NCI-H2081 treated with DMSO at 0.1 percent for 48 hours (cell line): Measurements from ENCODE around the gene RIN3.

Source experiments
- DNase-seq: peaks from one replicate; lab custom pipeline; 2025; lab: John Stamatoyannopoulos, UW

RIN3 gene

DNA sequence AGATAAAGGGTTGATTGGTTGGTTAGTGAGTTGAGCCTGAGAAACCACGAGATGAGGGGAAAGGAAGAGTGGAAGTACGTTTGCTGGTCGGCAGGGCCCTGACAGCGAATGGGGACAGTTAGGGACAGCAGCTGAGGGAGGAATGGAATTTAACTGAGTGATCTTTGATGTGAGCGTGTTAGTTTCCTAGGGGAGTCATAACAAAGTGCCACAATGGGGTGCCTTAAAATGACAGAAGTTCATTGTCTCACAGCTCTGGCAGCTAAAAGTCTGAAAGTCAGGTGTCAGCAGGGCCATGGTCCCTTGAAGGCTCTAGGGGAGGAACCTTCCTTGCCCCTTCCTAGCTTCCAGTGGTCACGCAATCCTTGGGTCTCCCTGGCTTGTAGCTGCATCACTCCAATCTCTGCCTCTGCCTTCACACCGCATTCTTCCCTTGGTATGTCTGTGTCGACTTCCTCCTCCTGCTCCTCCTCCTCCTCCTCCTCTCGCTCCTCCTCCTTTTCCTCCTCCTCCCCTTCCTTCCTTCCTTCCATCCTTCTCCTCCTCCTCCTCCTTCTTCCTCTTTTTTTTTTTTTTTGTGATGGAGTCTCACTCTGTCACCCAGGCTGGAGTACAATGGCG lies 26.0 kb upstream of the RIN3 start:
- no peak for DNase-seq

DNA sequence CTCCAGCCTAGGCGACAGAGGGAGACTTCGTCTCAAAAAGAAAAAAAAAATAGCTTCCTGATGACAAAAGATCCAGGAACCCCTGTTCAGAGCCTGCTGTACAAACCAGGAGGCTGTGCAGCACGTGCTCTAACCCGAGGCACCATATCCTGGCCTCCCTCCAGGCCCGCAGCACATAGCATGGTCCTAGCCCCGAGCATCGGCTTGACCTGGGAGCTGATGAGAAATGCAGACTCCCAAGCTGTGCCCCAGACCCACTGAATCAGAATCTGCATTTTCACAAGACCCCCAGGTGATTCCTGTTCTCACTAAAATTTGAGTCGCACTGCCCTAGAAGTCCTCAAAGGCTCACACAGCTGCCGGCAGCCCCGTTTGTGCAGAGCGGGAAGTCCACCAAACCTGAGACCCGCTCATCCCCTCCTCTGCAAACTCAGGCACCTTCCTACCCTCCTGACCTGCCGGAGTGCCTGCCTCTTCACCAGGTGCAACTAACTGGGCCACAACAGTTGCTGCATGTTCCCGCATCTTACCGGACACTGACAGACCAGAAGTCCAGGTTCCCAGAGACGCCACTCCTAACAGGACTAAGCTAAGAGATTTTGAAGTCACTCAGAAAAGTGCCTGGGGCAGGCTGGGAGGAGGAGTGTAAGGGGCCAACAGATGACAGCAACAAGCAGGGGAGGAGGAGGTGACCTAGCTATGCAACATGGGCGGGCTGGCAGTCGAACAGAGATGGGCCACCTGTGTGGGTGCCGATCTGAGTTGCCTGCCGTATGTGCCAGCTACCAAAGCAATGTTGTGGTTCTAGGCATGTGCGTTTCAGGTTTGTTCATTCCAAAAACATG lies 24.0 kb upstream of the RIN3 start:
- no peak for DNase-seq

DNA sequence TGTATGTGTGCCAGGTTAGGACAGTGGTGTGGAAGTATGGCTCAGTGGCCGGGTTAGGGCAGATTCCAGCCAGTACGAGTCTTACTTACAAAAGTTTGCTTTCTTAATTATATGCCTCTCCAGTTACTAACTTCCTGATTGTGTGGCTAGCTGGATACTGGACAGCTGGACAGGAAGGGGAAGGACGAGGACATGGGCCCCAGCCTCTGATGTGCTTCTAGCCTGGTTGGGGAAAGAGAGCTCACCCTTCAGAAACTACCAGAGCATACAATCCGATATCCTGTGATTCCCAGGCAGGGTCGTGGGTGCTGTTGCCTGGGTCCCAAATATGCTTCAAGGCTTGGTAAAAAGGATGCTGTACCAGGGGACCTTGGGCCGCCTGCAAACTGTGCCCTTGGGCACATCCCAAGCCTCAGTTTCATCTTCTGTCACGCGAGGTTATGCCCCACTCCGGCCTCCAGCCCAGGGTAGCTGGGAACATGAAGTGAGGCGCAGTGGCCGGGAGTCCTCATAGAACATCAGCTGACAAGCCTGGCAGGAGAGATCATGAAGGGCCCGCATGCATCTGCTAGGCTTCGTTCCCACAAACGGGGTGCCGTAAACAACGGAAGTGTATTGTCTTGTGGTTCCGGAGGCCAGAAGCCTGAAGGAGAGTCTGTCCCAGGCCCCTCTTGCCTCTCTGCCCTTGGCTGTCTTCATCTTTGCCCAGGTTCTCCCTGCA lies 23.2 kb upstream of the RIN3 start:
- no peak for DNase-seq

DNA sequence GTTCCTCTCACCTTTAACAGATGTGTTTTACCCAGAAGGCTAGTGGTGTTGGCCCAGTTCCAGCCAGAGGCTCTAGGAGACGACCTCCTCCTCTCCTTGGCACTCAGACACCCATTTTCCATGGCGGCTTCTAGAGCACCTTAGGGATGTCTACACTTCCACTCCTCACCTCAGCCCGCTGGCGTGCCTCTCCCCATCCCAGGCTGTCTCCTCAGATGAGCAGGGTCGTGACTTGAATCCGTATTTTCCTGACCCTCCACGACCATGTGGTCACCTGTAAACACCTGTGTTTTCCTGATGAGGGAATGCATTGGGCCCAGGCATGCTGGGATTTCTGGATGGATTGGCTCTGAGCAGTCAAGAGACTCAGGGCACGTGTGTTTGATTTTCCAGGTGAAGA lies 21.8 kb upstream of the RIN3 start:
- no peak for DNase-seq

DNA sequence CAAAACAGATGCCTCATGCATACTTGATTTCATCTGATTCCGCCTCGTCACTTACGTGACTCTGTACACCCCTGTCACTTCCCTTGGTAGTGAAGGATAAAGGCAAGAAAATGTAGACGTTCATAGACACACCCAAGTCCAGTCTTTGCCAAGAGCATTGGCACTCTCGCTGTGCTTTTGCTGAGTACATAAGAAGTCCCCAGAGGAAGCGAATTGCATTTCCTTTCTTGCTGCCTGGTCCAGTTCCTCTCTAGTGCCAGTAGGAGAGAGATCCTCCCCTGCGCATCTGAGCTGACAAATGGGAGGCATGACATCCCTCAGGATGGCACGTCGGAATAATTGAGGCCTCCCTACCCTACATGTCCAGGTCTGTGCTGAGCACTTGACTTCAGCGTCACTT lies 21.3 kb upstream of the RIN3 start:
- no peak for DNase-seq

DNA sequence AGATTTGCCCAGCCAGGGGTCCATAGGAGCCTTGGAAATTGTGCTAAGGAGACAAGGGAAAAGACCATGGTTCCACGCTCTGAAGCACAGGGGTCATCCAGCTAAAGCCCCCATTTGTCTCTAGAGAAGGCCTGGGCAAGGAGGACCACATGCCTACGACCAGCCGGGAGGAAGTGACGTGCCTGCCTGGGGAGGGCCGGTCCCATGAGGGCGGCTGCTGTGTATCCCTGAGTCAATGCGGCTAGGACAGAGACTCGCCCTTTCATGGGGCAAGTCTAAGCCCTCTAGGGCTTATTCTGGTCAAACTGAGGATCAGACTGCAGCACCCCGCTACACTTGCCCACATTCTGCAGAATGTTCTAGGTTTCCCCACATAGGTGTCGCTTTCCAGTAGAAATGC lies 20.6 kb upstream of the RIN3 start:
- DNase-seq = no peak

DNA sequence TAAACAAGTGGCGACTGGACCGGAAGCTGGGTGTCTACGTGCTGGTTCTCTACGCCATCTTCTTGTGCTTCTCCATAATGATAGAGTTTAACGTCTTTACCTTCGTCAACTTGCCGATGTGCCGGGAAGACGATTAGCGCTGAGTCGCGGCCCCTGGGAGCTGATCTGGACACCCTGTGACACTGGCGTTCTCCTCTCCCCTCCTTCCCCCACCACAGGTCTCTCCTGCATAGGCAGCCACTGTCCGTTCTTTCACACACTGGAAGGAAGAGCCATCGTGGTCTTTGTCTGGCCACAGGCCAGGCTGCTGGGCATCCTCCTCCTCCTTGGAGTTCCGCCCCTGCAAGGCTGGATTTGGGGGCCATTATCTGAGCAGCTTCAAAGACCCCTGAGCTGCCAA lies 20.1 kb upstream of the RIN3 start:
- DNase-seq = no peak

DNA sequence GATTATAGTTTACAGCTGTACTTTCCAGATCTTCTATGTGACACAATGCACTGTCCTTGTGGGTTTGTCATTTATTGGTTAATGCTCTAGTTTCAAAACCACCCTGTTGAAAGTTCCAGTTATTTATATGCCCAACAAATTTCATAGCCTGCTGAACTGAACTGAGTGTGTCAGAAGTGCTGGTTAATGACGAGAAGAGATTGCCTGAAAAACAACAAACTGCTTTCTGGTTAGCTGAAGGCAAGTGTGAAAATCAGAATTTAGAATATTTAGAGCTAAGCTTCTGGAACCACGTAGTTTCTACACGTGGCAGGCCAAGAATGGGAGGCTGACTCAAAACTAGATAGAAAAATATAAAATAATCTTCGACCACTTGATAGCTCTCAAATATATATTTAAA lies 19.1 kb upstream of the RIN3 start:
- no peak for DNase-seq

DNA sequence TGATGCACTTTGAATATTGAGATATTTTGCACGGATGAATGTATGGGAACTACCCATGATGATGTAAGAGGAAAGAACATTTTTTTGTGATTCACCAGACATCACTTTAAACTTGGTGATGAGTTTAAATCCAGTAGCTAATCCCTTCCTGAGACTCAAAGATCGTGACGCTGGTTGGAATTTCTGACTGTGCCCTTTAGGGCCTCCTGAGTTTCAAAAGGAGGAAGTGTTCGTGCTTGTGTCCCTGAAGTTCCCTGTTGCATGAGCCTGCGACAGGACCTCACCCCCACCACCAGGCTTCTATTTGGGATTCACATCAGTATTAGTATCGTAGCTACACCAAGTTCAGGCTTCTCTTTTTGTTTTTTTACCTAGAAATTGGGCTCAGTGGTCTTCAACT lies 18.6 kb upstream of the RIN3 start:
- no peak for DNase-seq

DNA sequence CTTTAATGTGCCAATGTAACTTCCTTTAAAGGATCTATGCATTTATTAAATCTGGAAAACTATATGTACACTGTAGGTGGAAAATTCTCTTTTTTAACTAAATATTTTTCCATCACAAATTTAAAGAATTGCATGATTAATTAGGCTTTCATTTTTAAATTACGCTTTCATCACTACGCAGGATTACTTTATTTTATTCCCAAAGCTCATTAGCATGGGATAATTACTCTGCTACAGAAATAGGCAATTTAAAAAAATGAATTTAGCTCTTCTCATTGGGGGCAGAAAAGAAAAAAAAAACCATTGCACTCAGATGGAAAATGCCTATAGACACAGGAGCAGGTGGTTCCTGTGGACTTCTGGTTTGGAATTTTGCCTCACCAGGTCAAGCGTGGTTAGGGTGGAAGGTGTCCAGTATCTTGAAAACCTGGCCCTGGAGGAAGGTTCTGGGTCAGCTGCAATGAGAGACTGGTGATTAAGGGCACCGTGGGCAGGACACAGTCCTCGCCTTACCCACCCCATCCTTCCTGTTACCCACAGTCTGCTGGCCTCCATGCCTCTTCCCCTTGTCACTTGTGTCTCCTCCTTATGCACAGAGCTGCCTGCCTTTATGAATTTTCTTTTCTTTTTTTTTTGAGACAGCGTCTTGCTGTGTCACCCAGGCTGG lies 17.3 kb upstream of the RIN3 start:
- no peak for DNase-seq

DNA sequence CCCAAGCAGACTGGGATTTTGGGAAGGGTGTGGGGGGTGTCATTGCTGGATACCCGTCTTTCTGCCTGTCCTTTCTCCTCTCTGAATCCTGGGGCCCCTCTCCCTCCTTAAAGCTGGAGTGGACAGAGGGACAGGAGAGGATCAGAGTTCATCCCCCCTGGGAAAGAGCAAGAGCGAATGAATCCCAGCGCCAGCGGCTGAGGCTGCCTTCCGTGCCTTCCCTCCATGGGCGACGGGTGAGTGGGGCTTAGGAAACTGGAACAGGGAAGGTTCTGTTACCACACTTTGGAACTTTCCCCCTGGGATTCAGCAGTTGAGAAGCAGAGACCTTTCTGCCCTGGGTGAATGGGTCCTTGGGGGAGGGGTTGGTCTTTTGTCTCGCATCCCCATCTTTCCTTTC lies 16.2 kb upstream of the RIN3 start:
- DNase-seq = no peak

DNA sequence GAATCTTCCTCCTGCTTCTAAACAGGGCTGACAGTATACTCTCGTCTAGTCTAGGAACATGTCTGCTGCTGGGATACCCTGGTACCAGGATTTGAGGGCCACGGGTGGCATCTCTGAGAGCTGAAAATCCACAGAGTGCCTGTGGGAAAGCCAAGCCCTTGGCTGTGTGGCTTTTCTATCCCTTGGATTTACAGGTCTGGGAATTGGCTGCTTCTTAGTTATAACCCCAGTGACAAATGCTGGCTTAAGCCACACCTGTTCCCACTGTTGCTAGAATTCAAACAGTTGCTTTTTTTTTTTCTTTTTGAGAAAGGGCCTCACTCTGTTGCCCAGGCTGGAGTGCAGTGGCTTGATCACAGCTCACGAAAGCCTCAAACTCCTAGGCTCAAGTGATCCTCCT lies 14.3 kb upstream of the RIN3 start:
- DNase-seq = no peak

DNA sequence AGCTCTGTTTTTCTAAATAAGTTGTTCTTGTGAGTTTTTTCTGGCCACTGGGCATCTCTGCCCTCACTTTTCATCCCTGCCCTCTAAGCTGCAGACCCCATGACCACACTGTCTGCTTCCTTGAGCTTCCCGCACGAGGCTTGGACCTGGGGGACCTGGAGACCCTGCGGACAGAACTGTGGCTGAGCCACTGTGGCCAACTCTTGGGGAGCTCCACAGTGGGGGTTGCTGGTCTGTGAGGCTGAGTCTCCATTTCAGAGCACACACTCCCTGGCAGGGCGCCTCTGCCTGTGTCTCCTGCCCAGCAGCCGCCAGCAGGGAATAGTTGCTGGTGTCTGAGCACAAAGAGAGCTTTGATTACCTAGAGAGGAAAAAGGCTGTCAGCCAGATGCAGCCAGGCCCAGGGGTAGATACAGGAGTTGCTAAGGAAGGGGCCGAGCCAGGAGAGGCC lies 13.1 kb upstream of the RIN3 start:
- no peak for DNase-seq

DNA sequence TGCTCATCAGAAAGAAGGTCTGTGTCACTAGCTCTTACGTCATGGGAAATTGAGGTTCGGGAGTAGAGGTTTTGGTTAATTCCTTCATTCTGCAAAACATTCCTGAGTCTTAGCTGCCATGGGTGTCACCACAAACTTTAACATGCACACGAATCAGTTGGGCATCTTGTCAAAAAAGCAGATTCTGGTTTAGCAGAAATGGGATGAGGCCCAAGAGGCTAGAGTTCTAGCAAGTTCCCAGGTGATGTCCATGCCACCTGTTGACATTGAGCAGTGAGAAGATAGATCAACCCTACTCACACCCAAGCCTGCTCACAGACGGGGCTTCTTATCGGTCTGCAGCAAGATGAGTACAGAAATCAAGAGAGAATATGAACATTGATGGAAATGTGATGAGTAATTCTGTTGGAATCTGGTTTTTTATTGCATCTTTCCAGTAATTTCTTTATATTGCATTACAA lies 11.7 kb upstream of the RIN3 start:
- no peak for DNase-seq

DNA sequence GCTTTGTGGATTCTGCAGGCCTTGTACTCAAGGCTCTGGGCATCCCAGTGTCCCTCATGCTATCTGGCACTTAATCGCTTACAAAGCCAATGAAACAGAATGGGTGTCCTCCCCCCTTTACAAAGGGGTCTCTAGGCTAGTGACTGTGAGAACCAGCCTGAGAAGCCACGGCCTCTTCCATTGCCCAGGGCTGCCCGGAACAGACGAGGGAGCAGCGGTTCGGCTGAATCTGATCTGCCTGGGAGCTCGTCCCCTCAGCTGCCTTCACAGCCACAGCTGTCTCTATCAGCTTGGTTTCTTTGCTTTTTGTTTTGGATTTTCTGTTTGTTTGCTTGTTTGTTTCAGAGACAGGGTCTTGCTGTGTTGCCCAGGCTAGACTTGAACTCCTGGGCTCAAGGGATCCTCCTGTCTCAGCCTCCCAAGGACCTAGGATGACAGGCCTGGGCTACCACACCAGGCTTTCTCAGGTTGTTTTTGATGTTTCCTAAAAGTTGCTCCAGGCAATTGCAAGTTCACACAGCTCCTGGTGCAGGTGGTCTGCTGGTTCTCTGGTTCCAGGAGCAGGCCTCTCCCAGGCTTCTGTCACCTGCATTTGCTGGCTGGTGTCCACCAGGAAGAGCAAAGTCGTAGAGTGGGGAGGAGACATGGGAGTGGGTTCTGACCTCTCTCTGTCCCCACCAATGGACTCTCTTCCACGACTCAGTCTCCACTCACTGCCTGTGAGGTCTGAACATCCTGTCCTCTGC lies 10.9 kb upstream of the RIN3 start:
- DNase-seq = no peak

DNA sequence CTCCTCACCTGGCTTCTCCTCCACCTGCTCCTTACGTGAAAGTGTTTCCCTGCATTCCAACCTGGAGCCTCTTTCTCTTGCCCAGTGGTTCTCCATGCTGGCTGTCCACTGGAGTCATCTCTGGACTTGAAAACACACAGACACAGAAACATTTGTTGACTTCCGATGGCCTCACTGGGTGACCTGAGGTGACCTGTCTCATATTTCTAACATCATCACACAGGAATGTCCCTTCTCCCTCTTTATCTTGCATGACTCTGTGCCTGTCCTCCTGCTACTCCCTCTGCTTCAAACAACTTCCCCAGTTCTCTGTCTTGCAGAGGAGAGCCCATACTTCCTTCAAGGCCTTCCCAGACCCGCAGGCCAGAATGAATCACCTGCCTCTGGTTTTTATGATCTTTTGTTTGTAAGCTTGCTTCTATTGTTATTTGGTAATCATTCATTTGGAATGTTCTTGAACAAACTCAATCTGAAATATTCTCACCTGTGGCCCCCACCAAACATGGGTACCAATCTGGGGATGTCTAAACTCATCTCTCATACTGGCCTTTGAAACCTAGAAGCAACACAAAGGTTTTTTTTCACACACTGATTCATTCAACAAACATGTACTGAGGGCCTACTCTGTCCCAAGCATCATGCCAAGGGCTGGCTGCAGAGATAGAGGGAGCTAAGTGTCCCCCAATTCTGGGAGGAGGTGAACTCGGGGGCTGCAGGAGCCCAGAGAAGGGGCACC lies 9.7 kb upstream of the RIN3 start:
- no peak for DNase-seq

DNA sequence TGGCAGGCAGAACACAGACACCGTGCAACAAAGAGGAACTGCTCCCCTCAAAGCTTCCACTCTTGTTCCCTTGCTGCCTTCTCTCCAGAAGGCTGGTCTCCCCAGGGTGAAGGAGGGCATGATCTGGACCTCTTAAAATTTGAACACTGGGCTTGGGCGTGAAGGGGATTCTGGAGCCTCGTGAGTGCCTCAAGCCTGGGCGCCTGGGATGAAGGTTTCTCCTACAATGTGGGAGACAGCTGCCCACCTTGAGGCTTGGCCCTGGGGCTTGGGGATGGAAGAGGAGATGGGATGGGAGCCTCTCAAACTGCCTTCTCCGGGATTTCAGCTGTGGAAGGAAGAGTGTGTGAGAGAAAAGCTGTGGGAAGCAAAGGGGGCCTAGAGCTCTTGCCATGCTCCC lies 7.8 kb upstream of the RIN3 start:
- DNase-seq = no peak

DNA sequence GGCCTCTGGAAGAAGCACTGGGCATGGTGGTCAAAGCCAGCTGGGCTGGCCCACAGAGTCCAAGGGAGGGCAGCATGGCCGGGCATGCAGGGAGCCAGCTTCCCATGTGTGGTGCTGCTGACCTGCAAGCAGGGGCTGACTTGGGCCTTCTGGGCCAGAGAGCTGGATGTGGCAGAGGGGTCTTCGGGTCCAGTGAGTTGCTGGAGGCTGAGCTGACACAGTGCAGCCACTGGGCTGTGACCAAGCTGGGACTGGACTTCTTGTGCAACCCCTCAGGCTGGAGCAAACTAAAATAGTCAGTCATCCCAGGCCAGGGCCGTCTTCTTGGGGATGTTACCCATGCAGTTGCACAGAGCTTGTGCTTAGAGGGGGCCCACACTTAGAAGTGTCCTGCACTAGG lies 7.3 kb upstream of the RIN3 start:
- no peak for DNase-seq

DNA sequence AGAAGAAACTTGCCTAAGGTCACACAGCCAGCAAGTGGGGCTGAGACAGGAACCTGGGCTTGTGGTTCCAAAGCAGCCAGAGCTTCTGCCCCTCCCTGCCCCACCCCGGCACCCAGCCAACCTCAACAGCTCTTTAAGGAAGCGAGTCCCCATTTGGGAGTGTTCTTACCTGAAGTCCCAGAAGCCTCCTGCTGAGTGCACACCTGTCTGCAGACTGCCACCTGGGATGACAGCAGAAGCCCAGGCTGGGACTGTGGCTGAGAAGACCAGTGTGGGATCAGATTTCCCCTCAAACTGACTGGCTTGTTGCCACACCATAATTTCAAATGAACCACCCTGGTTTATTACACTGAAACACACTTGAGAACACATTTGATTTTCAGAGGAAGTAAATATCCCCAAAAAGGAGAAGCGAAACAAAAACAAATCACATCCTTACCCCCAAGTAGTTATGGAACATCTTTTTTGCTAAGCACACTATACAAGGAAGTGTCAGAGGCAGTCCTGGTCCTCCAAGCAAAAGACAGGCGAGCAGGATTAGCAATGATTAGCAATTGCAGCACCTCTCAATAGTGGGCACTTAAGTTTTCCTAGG lies 6.3 kb upstream of the RIN3 start:
- peak; percentile 37 for DNase-seq

DNA sequence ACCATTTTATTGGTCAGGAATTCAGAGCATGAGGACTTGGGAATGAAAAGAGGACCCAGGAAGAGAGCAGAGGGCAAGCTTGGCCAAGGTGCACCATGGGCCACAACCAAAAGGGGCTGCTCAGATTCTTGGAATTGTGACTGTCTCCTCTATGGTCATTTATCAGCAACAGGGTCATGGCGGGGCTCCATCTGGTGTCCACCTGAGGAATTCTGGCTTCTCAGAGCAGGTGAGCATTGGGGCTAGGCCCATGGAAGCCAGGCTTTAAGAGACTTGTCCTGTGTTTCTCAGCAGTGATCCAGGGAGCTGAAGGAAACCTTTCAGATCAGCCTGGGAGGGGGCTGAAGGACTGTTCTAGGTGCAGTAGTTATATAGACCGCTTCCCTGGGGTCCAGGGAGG lies 2.6 kb upstream of the RIN3 start:
- DNase-seq = no peak
